EH (cell line): ENCODE measurements around the gene PDXDC1.
"Not testable (repeated sequence)": the region's sequence is repeated elsewhere in the genome, so short reads cannot be mapped to it uniquely, and the experiment has no call there.

ENCODE experiments used
- DNase-seq: peaks from one replicate; pipeline ENCODE4 v3.0.0-alpha.2; 2015; ENCODE audit warnings: low read depth

Gene PDXDC1

DNA sequence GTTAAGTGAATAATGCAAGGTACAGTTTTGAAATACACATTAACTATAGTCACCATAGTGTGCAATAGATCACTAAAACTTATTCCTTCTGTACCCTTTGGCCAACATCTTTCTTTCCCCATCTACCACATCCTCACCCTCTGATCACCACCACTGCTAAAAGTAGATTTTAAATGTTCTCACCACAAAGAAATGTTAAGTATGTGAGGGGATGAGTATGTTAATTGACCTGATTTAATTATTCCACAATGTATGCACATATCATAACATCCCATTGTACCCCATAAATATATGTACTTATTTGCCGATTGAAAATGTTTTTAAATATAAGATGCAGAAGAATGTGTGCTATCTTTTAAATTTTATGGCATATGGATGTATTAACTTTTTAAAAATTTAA, 188.2 kb downstream of the PDXDC1 start:
- not testable (repeated sequence) for DNase-seq

DNA sequence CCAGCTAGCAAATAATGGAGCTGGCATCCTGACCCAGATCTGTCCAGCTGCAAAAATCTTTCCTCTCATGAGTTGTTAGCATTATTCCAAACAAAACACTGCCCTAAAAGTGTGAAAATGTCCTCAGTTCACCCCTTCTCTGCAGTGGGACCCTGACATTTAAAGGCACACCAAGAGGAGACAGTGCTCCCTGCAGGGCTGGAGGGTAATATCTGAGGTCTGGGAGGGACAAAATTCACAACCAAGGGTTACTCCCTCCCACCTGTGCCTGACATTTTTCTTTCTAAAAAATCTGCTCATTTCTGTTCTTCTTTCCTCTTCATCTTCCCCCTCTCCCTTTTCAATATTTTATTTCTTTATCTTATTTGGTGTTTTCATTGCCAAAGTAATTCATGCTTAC, 191.4 kb downstream of the PDXDC1 start:
- DNase-seq: not testable (repeated sequence)

DNA sequence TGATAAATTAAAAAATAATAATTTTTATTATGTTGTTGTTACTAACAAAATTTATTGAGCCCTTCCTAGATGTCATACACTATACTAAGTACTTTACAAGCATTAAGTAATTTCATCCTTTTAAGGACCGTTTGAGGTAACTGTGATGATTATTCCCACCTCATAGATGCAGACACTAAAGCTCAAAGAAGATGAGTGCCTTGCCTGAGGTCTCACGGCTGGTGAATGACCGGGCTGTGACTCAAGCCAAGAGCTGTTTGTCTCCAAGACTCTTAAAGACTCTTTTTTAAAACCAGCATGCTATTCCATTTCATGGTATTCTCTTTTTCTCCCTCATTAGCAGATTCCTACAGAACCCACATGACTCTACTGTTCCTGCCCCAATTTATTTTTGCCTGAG, 193.5 kb downstream of the PDXDC1 start:
- DNase-seq: not testable (repeated sequence)

DNA sequence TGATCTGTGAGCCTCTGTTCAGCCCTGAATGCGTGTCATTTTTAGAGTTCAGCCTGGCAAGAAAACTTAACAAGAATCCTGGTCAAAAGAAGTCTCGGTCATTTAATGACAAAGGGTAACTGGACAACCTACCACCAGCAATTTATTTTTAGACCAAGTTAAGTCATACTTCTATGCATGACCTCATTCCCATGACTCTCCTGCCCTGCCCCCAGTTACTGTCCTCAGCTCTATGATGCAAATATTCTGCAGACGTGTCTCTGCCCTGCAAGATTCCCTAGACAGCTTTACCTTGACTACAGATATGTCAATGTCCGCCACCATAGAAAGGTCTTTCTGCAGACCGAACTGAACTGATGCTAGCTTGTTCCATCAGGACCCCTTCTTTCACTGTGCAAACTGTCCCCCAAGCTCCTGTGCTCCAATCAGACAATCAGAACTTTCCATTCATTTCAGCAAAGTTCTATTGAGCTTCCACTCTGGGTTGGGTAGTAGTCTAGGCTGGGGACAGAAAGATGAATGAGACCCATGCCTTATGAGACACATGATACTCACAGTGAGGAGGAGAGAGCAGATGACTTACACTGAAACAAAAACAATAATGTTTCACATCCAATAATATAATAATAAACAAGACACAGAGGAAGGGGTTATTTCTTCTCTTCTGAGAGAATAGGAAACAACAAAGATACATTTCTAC, 194.3 kb downstream of the PDXDC1 start:
- peak; percentile 7 for DNase-seq

DNA sequence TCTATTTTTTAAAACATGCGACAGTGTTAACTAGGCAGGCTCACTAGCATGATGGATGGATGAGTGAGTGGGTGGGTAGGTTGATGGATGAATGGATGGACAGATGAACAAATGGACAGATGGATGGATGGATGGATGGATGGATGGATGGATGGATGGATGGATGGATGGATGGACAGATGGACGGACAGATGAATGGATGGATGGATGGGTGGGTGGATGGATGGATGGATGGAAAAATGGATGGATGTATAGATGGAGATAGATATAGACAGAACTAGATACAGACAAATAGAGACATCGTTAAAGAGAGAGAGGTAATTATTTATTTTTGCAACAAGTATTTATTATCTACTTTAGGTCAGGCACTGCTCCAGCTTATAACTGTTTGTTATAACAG, 205.1 kb downstream of the PDXDC1 start:
- DNase-seq: not testable (repeated sequence)

DNA sequence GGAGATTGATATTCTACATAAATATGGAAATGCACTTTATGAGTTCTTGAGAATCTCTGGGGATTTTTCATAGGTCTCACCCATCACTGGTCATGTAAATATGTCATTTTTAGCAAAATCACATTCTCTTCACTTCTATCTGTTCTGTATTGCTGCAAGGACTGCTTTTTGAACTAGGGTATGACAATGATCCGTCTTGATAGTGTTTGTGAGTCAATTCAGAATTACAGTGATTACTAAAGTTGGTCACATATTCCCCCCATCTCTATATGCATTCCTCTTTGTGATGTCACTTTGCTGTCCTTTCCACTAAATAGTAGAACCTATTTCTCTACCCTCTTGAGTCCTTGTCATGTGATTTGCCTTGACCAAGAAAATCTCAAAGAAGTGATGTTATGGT, 206.1 kb downstream of the PDXDC1 start:
- not testable (repeated sequence) for DNase-seq

DNA sequence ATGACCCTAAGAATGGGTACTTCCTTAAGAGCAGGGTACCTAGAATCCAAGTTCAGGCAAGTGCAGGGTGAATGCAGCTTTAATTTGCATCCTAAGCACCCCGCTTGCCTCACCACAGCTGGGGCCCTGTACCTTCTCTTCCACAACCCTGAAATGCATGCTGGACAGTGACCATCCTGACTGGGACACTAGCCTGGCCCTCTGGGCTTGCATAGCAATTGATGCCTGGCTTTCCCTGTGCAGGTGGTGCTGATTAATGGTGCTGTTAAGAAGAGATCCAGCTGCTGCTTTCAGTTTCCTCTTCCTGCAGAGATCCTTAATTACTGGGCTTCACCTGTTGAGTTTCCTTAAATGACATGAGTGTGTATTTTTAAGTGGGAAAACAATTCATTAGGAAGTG, 209.2 kb downstream of the PDXDC1 start:
- DNase-seq: not testable (repeated sequence)
